HG02884 (cell line): Measurements from ENCODE around the gene SH3RF1.
"Not testable (repeated sequence)": the region's sequence is repeated elsewhere in the genome, so short reads cannot be mapped to it uniquely, and the experiment has no call there.

Source experiments
- ATAC-seq: cut with Tn5 transposase; IDR thresholded peaks from one replicate; pipeline ENCODE4 v1.9.1; 2021; ENCODE audit warnings: mild to moderate bottlenecking, moderate library complexity; ENCODE audit not compliant: unreplicated experiment

SH3RF1 gene

DNA sequence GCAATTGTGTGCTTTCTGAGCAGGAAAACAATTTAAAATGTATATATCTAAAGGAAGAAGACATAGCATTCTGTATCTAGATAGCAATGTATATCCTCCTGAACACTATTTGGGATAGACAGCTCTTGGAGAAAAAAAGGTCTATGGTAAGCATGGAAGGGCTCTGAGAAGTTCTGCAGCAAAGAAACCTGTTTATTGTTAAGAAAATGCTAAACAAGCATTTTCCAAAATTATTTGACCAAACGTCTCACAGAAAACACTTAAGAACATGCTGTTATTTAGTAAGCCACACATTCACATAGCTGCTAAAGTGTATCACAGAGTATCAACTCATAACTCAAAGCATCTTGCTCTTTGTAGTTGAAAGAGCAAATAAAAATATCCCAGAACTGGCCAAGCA, 67.9 kb downstream of the SH3RF1 start:
- ATAC-seq = no peak

DNA sequence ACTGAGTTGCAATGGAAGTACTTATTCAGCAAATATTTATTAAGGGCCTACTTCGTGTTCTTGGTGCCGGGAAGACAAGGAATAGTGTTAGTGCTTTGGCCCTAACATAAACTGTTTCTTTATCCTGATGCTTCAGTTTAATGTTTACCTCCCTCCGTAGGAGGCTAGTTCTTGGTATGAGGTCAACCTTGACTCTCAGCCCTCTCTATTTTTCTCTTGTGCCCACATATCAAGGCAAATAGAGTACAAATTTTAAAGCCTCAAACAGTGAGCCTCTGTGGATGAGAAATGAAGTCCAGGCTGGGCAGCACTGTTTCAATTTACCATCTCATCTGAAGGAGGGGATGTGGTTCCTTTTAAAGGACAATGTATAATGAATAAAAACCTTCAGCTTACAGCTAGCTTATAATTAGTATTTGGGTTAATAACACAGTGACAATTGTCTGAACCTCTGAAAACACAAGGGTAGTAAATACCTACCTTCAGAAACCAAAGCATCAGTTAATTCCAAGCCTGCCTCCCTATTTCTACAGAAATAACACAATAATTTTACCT, 68.5 kb downstream of the SH3RF1 start:
- peak; percentile 45 for ATAC-seq

DNA sequence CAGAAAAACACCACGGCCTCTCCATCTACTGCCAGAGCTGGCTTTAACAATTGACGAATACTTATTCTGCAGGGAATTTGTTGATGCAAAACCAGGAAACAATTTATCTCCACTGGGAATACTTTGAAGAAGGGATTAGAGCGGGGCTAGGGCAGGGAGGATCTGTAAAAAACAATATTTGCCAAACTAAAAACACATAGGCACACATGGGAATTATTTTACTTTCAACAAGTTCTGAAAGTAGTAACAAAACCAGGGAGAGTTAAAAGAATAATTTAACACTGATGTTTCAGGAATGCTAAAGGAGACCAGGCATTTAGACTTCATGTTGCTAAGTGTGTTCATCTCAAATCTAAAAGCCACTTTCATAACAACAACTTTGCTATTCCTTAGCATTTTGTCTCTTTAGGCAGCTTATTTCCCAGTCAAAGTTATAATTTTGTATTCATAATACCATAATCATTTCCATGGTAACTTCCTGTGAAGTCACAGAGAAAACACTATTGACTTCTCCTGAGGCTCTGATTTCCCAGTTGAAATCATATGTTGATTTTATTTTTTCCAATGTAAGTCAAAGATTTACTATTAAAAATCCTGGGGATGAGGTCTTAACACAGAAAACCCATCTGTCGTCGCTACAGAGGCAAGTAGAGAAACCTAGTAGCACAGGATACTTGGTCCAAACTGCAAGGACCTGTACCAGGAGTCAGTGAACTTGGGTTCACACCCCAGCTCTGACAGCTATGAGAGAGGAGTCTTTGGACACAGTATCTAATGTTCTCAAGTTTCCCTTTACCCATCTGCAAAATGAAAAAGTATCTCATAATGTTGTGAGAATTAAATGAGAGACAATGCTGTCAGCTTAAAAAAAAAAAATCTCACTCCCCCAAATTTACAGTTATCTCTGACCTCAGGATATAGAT, 69.3 kb downstream of the SH3RF1 start:
- ATAC-seq = no peak

DNA sequence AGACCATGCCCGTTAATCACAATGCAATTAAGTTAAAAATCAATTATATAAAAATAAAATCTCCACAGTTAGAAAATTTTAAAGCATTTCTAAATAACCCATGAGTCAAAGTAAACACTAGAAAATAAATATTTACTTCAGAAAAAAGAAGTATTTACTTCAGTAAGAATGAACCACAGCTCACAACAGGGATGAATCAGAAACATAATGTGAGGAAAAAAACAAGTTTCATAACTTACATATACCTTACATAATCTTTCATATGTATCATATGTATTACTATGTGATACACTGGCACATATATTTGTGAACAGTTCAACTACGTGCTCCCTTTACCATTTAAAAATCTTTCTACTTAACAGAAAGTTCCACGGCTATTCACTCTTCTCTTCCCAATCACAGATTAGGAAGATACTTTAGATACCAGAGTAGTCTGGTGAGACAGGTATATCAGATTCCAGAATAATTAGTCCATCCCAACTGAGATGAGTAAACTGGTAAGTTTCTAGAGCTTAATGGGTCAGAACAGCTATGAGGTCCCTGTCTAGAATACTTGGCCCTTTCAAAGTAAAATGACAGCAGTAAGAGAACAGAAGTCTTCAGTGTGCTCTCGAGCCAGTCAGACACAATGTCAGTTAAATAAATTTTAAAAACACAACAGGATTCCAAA, 70.3 kb downstream of the SH3RF1 start:
- ATAC-seq = no peak

DNA sequence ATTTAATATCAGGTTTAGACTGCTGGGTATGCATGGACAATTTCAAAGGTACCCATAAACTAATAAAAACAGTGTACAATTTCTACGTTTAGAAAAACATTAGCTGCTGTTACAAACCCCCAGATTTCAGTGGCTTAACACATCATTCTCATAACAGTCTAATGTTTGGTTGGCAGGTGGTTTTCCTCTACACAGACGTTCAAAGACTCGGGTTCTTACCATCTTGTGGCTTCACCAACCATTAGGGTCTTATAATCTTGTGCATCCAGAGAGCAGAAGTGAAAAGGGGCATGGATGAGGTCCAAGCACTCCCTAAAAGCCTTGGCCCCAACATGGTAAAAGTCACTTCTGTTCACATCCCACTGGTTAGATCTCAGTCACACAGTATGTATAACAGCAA, 71.6 kb downstream of the SH3RF1 start:
- ATAC-seq = no peak

DNA sequence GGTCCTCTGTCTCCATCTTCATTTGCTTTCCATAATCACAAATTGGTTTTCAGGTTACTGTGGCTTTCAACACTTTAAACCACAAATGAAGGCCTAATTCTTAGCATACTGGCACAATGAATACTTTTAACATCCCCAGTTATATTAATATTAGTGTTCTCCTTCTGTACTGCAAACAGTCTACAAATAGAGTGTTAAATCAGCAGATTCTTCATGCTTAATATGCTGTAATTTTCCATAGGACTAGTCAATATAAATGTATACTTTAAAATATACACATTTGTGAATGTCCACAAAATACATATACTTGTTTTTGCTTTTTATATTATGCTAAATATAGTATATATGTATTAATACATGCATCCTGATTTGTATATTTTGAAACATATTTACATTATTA, 72.6 kb downstream of the SH3RF1 start:
- no peak for ATAC-seq

DNA sequence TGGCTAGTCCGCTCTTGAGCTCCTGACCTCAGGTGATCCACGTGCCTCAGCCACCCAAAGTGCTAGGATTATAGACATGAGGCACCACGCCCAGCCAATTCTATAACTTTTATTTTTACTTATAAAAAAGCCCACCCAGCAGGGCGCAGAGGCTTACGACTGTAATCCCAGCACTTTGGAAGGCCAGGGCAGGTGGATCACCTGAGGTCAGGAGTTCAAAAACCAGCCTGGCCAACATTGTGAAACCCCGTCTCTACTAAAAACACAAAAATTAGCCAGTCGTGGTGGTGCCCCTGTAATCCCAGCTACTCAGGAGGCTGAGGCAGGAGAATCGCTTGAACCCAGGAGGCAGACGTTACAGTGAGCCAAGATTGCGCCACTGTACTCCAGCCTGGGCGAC, 73.5 kb downstream of the SH3RF1 start:
- not testable (repeated sequence) for ATAC-seq

DNA sequence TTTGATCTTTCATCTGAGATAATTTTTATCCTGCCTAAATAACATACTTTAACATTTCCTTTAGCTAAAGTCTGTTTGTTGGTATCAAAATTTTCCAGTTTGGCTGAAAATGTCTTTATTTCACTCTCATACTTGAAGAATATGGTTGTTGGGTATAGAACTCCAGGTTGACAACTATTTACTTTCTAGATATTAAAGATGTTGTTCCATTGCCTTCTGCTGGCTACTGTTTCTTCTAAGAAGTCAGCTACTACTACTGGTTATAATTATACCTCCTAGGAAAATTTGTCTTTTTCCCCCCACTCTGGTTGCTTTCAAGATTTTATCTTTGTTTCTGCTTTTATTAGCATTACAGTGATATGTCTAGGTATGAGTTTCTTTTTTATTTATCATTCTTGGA, 75.7 kb downstream of the SH3RF1 start:
- ATAC-seq = no peak

DNA sequence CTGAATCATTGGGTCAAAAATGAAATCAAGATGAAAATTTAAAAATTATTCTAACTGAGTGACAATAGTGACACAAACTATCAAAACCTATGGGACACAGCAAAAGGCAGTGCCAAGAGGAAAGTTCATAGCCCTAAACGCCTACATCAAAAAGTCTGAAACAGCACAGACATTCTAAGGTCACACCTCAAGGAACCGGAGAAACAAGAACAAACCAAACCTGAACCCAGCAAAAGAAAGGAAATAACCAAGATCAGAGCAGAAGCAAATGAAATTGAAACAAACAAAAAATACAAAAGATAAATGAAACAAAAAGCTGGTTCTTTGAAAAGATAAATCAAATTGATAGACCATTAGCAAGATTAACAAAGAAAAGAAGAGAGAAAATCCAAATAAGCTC, 80.8 kb downstream of the SH3RF1 start:
- ATAC-seq = not testable (repeated sequence)

DNA sequence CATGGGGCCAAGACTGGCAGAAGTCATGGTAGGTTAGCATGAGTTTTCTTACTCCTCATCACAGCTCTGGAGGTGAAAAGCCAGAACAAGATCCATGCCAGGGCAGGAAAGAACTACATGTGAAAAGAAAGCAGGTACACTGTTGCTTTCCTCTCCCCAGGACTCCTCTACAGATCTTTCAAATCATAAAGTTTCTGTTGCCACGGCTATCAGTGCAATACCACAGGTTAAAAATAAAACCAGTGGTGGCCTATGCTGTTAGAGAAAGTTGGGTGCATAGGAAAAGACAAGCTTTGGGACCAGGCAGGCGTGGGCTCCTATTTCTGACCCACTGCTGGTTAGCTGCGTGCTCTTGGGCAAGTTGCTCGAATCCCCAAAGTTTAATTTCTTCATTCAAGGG, 81.4 kb downstream of the SH3RF1 start:
- ATAC-seq = no peak

DNA sequence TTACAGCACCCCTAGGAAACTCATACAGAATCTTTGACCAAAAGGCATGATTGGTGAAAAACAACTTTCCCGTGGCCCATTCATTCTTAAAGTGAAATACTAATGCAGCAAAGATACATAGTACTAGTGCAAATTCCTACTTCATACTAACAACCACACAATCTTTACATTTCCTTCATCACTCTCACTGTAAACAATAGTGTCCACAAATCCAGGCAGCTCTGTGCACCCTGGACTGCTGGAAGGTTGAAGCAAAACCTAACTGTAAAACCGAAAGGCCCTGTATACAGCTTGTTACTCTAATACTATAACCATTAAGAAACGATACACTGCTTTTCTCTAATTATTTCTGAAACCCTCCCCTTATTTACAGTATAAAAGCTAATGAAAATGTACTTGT, 82.6 kb downstream of the SH3RF1 start:
- no peak for ATAC-seq

DNA sequence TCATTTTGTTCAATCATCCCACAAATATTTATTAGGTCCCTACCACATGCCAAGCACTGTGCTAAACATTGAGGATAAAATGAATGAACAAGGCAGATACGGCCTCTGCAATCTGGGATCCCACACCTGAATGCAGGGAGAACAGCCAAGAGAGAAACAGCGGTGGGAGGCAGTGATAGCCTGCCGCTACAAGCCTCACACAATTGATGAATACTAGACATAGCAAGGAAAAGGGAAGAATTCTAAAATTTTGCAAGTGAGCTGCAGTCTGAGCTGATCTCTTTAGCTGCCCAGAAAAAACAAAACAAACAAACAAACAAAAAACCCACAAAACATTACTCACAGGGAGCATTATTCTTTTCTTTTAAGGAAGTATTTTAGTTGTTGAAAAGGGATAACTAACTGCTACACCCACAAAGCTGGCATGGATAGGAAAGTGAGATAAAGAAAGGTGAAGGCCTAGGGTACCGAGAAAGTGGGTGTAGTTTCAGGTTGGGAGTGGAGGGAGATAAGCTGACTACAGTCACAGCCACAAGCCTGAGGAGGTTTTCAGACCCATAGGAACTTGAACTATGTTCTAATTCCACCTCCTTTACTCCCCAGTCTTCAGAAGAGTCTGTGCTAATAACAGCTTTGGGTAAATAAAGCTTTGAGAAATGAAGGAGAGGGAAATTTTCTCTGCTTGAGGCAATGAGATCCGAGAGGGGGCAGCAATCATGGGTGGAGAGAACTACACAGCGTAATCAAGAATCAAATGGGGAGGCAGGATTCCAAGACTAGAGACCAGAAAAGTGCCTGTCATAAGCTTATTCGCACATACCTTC, 85.4 kb downstream of the SH3RF1 start:
- ATAC-seq = no peak

DNA sequence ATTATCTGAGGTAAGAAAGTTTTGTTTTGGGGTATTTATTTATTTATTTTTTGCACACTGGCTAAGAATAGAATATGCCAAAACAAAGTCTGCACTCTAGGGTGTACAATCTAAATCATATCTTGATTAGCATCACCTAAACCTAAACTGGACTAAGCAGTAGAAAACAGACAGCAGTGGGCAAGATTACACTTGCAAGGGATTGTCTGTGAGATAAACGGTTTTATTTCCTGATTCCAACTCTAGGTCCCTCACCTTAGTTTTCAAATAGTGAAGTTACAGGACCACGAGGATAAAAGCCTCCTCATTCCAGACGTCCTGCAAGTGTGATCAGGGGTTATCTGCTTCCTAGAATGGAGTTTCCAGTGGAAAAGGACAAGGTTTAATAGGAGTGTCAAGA, 86.1 kb downstream of the SH3RF1 start:
- no peak for ATAC-seq

DNA sequence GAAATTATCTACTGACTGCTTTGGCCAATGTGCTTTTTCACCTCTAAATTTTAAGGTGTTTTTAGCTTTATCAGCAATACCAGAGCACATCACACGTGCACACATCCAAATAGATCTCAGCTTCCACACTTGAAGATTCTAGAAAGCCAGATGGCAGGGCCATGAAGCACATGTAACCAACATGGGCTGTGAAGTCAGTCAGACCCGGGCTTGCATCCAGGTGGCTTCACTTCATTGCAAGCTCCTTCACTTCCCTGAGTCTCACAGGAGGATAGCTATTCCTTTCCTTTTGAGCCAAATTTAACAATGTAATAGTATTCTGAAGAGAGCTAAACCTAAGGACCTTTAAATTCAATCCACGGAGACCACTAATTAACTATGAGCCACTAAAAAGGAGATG, 86.5 kb downstream of the SH3RF1 start:
- no peak for ATAC-seq

DNA sequence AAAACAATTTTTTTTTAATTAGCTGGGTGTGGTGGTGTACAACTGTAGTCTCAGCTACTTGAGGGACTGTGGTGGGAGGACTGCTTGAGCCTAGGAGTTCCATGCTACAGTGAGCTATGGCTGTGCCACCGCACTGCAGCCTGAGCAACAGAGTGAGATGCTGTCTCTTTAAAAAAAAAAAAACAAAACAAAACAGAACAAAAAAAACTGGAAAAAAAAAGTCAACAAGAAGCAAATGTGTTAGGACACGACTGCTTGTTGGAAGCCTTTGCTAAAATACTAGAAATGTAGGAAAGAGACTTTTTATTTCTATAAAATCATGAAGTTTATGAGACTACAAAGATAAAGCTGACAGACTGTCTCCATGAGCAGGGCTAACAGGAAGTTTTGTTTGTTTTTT, 87.2 kb downstream of the SH3RF1 start:
- ATAC-seq = no peak

DNA sequence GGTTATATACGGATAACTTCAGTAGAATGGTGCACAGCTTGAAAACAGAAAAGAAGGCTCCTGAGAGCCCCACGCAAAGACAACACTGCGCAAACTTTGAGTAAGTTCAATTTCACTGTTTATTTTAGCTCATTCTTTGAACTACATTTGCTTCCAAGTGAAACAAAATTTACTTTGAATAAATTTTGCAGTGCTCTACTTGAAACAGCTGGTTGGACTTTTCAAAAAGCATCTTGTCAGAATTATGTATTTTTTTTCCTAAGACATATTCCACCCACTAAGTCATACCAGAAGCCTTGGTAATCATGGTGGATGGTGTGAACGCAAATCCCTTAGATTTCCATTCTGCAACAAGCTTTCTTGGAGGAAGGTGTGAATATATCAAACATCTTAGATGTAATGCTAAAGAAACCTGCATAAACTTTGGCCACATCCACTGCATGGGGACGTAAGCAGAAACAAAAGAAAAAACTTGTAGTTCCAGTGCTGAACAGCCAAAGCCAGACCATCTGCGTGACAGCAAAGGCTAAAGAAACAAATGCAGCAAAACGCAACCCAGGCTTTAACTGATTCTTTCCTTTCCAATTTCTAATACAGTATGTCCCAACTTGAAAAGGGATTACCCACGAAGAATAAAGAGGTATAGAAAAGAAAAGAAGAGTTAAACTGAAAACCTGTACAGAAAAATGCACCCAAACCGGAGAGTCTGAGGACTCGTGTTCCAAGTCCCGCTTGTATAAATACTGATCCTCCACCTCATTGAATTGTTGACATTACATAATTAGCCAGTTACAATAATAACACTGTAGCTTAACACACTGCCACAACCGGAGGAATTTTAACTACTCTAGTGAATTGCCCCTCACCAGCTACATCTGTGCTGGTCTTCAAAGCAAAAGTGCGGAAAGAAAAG, 90.9 kb downstream of the SH3RF1 start:
- no peak for ATAC-seq

DNA sequence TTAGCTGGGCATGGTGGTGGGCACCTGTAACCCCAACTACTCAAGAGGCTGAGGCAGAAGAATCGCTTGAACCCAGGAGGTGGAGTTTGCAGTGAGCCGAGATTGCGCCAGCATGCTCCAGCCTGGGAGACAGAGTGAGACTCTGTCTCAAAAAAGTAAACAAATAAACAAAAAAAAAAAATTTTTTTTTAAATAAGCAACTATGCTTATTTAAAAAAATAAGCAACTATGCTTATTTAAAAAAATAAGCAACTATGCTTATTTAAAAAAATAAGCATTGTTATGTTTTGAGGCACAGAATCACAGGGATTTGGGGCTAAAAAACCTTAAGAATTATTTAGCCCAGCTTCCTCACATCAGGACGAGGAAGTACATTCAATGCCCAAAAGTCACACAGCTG, 92.7 kb downstream of the SH3RF1 start:
- not testable (repeated sequence) for ATAC-seq

DNA sequence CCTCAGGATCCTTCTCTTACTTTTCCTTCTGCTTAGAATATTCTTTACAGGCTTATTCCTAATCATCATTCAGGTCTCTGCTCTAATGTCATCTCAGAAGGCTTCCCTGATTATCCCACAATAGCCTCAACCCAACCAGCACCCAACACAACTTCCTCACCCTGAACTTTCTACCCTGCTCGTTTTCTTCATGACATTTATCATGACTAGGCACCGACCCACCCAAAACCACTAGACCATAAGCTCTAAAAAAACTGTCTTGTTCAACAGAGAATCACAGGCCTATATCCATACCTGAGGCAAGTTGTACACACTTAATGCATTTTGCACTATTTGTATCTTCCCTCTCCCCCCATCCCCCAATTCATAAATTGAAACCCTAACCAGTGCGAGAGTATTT, 95.3 kb downstream of the SH3RF1 start:
- no peak for ATAC-seq

DNA sequence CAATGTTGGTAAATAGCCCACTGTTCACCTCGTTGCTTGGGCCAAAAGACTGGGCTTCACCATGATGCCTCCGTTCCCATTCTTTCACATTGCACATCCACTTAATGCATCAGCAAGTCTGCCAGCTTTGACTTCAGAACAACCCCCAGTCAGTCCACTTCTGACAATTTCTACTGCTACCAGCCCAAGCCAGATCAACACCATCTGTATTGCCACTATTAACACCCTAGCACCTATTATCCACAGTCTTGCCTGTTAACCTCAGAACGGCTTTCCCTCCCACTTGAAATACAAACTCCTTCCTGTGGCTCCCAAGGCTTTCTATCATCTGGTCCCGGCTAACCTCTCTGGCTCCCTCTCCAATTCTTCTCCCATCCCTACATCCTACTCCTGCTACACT, 95.7 kb downstream of the SH3RF1 start:
- no peak for ATAC-seq

DNA sequence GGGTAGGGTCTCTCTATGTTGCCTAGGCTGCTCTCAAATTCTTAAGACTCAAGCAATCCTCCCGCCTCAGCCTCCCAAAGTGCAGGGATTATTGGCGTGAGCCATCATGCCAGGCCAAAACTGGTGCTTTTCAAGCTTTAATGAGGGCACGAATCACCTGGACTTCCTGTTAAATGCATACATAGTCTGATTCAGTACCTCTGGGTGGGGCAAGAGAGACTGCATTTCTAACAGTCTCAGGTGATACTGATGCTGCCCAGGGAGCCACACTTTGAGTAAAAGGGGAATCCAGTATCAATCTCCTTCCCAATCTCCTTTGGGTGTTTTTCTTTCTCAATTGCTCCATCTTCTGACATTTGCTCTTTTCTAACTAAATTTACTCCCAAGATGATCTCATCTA, 96.5 kb downstream of the SH3RF1 start:
- no peak for ATAC-seq
